ENCODE data around the gene C11orf16. TPM values are rescaled to one million over a fixed set of nuclear protein-coding genes. Genes with fewer than 3 reads are reported as not detected.
"Not testable (repeated sequence)": the region's sequence is repeated elsewhere in the genome, so short reads cannot be mapped to it uniquely, and the experiment has no call there.

C11orf16 gene
- total RNA-seq = not detected

GRCh38 chr11:8932564-8933180 lies at the start of gene C11orf16:
TSS of gene C11orf16 (minus strand) at chr11:8932947. CDS start at chr11:8932308, 639 bp downstream.
- no peak within 1 kb of the TSS for H3K27ac Mint-ChIP-seq
- H3K4me3 Mint-ChIP-seq = no peak within 1 kb of the TSS
- POLR2A ChIA-PET = no interaction called here
- no peaks in the 10 kb centered on the region for H3K36me3 Mint-ChIP-seq (ENCODE audit: low read depth)
- no peak for DNase-seq
- H3K4me1 Mint-ChIP-seq = peaks cover 4% of the 10 kb centered on the region
- H3K9me3 Mint-ChIP-seq = no peaks in the 10 kb centered on the region
- H3K27me3 Mint-ChIP-seq = no peaks in the 10 kb centered on the region
- CTCF ChIA-PET = no interaction called here

GRCh38 chr11:8980485-8980884 lies 47.7 kb upstream of the C11orf16 start:
- CTCF ChIA-PET = no interaction called here
- no peak for DNase-seq
- no peaks in the 10 kb centered on the region for H3K4me1 Mint-ChIP-seq

GRCh38 chr11:8979365-8979764 lies 46.6 kb upstream of the C11orf16 start:
- H3K4me3 Mint-ChIP-seq; H3K27me3 Mint-ChIP-seq; H3K36me3 Mint-ChIP-seq (ENCODE audit: low read depth); CTCF ChIA-PET; POLR2A ChIA-PET; DNase-seq; H3K27ac Mint-ChIP-seq; H3K9me3 Mint-ChIP-seq; H3K4me1 Mint-ChIP-seq: not testable (repeated sequence)

More at GRCh38 chr11:8980485-8980884, 47.7 kb upstream of the C11orf16 start:
- no peaks in the 10 kb centered on the region for H3K27me3 Mint-ChIP-seq
- H3K9me3 Mint-ChIP-seq = no peaks in the 10 kb centered on the region
- POLR2A ChIA-PET = no interaction called here
- no peak overlapping the region for H3K4me3 Mint-ChIP-seq
- no peaks in the 10 kb centered on the region for H3K36me3 Mint-ChIP-seq (ENCODE audit: low read depth)
- H3K27ac Mint-ChIP-seq = no peak overlapping the region

- ChIA-PET POLR2A (no interaction called here), CTCF (interaction anchor here (0.6 to 1.1 kb wide), 3 partner anchors 8 to 27 kb away, joined by 3 read pairs; no protein-coding TSS in a partner anchor)
- no peak overlapping the region for H3K27ac Mint-ChIP-seq
- H3K4me1 Mint-ChIP-seq = no peaks in the 10 kb centered on the region
- H3K4me3 Mint-ChIP-seq = no peak overlapping the region
- no peak for DNase-seq
- no peaks in the 10 kb centered on the region for H3K27me3 Mint-ChIP-seq
- no peaks in the 10 kb centered on the region for H3K9me3 Mint-ChIP-seq
- peaks cover 2% of the 10 kb centered on the region for H3K36me3 Mint-ChIP-seq (ENCODE audit: low read depth)
These were observed 40.4 kb upstream of the C11orf16 start for GRCh38 chr11:8973121-8973520.

GRCh38 chr11:8971924-8972316 lies 39.2 kb upstream of the C11orf16 start:
- no peak overlapping the region for H3K4me3 Mint-ChIP-seq
- ChIA-PET CTCF (interaction anchor here (0.9 to 1.2 kb wide), 3 partner anchors 12 to 58 kb away, joined by 3 to 4 read pairs (median 3); no protein-coding TSS in a partner anchor), POLR2A (no interaction called here)
- DNase-seq = no peak
- H3K36me3 Mint-ChIP-seq (ENCODE audit: low read depth) = peaks cover 2% of the 10 kb centered on the region
- H3K4me1 Mint-ChIP-seq = no peaks in the 10 kb centered on the region
- H3K9me3 Mint-ChIP-seq = no peaks in the 10 kb centered on the region
- H3K27me3 Mint-ChIP-seq = no peaks in the 10 kb centered on the region
- no peak overlapping the region for H3K27ac Mint-ChIP-seq

GRCh38 chr11:8971196-8971923 lies 38.6 kb upstream of the C11orf16 start:
- ChIA-PET CTCF (interaction anchor here (1.1 to 1.2 kb wide), 2 partner anchors 12 to 57 kb away, joined by 3 to 4 read pairs; no protein-coding TSS in a partner anchor), POLR2A (no interaction called here)
- H3K9me3 Mint-ChIP-seq = no peaks in the 10 kb centered on the region
- peaks cover 1% of the 10 kb centered on the region for H3K4me1 Mint-ChIP-seq
- H3K27me3 Mint-ChIP-seq = no peaks in the 10 kb centered on the region
- peaks cover 2% of the 10 kb centered on the region for H3K36me3 Mint-ChIP-seq (ENCODE audit: low read depth)
- no peak overlapping the region for H3K4me3 Mint-ChIP-seq
- no peak overlapping the region for H3K27ac Mint-ChIP-seq
- DNase-seq = no peak

GRCh38 chr11:8967184-8967583 lies 34.4 kb upstream of the C11orf16 start:
- no peak overlapping the region for H3K4me3 Mint-ChIP-seq
- CTCF ChIA-PET = no interaction called here
- H3K36me3 Mint-ChIP-seq (ENCODE audit: low read depth) = peaks cover 9% of the 10 kb centered on the region
- no peak for DNase-seq
- H3K27ac Mint-ChIP-seq = no peak overlapping the region
- H3K9me3 Mint-ChIP-seq = no peaks in the 10 kb centered on the region
- POLR2A ChIA-PET = no interaction called here
- no peaks in the 10 kb centered on the region for H3K27me3 Mint-ChIP-seq
- peaks cover 23% of the 10 kb centered on the region for H3K4me1 Mint-ChIP-seq

- Mint-ChIP-seq H3K4me3 (peak within 1 kb of the TSS; percentile 97), H3K4me1 (peaks cover 30% of the 10 kb centered on the region), H3K27me3 (no peaks in the 10 kb centered on the region), H3K27ac (peak within 1 kb of the TSS; percentile 97), H3K36me3 (ENCODE audit: low read depth) (peaks cover 9% of the 10 kb centered on the region), H3K9me3 (no peaks in the 10 kb centered on the region)
- peak; percentile 86 for DNase-seq
- ChIA-PET CTCF (interaction anchor here (0.9 to 1.2 kb wide), 4 partner anchors 10 to 23 kb away, joined by 3 to 4 read pairs (median 3); no protein-coding TSS in a partner anchor), POLR2A (interaction anchor here (0.5 kb wide), 1 partner anchor 545 kb away, joined by 3 read pairs; no protein-coding TSS in a partner anchor)
These were observed 31.9 kb upstream of the C11orf16 start, which contains the start of gene TMEM9B for GRCh38 chr11:8964324-8965320. TSS of gene TMEM9B (minus strand) at chr11:8964442. CDS start at chr11:8964313, 129 bp downstream.

GRCh38 chr11:8963569-8964323 lies 31.0 kb upstream of the C11orf16 start:
- Mint-ChIP-seq H3K4me3 (peak overlapping the region; percentile 97), H3K9me3 (no peaks in the 10 kb centered on the region), H3K4me1 (peaks cover 34% of the 10 kb centered on the region), H3K36me3 (ENCODE audit: low read depth) (peaks cover 8% of the 10 kb centered on the region), H3K27me3 (no peaks in the 10 kb centered on the region), H3K27ac (peak overlapping the region; percentile 97)
- ChIA-PET POLR2A (interaction anchor here (0.5 kb wide), 1 partner anchor 546 kb away, joined by 3 read pairs; no protein-coding TSS in a partner anchor), CTCF (interaction anchor here (1.2 kb wide), 2 partner anchors 11 to 20 kb away, joined by 3 to 4 read pairs; no protein-coding TSS in a partner anchor)
- DNase-seq = peak; percentile 85

GRCh38 chr11:8962841-8963240 lies 30.1 kb upstream of the C11orf16 start:
- ChIA-PET CTCF (no interaction called here), POLR2A (no interaction called here)
- Mint-ChIP-seq H3K4me3 (peak overlapping the region; percentile 97), H3K27ac (peak overlapping the region; percentile 97), H3K4me1 (peaks cover 34% of the 10 kb centered on the region), H3K36me3 (ENCODE audit: low read depth) (peaks cover 7% of the 10 kb centered on the region), H3K9me3 (no peaks in the 10 kb centered on the region), H3K27me3 (no peaks in the 10 kb centered on the region)
- no peak for DNase-seq

- Mint-ChIP-seq H3K27ac (no peak overlapping the region), H3K27me3 (no peaks in the 10 kb centered on the region), H3K4me1 (peaks cover 45% of the 10 kb centered on the region), H3K36me3 (ENCODE audit: low read depth) (peaks cover 13% of the 10 kb centered on the region), H3K4me3 (no peak overlapping the region), H3K9me3 (no peaks in the 10 kb centered on the region)
- DNase-seq = no peak
- CTCF ChIA-PET = interaction anchor here (0.7 kb wide), 1 partner anchor 46 kb away, joined by 3 read pairs; no protein-coding TSS in a partner anchor
- POLR2A ChIA-PET = no interaction called here
These were observed 28.7 kb upstream of the C11orf16 start for GRCh38 chr11:8961401-8961800.

All from activated CD4-positive, alpha-beta T cell treated with anti-CD3 and anti-CD28 coated beads, Interleukin-2, amount 10 ng/mL, durations not matched to agents 7 days and 5 days (primary cell).